T-helper 1 cell treated with Interleukin-12 subunit alpha and Interleukin-12 subunit beta and Interleukin-4 antibody, amounts not matched to agents 30 ng/mL and 1 ng/mL, for 36 hours (primary cell): ENCODE results near the gene C1GALT1. TPM values are rescaled to one million over a fixed set of nuclear protein-coding genes. Genes with fewer than 3 reads are reported as not detected.
"Not testable (repeated sequence)": the region's sequence is repeated elsewhere in the genome, so short reads cannot be mapped to it uniquely, and the experiment has no call there.

Experiments used
- intact Hi-C: fragments of 100-400 bp; cut with micrococcal nuclease; formaldehyde crosslinking; loops from one replicate; pipeline ENCODE4 v1.15.1; 2024
- total RNA-seq: library from RNA; stranded (reverse); gene quantifications from 2 replicates; pipeline ENCODE4 v1.2.3, GENCODE V29; 2022

Gene C1GALT1
- total RNA-seq, 1 donor from 2014 or later, result 54.9 TPM

DNA sequence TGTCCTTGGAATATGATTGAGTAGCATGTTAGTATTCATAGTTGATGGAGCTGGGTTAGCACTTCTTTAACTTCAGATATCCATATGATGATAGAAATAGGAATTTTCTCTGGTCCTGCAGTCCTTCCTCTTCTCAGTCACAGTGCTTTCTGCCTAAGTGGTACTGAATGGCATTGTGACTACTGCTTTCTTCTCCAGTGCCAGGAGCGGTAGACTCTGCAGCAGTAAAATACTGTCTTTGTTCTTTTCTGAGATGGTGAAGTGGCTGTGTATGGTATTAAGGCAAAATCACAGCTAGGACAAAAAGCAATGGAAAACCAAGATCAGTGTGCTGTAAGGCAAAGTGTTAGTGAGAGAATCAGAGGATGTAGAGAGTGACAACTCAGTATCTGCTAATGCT, 46.6 kb downstream of the C1GALT1 start:
- intact Hi-C loops, result no loop called here

DNA sequence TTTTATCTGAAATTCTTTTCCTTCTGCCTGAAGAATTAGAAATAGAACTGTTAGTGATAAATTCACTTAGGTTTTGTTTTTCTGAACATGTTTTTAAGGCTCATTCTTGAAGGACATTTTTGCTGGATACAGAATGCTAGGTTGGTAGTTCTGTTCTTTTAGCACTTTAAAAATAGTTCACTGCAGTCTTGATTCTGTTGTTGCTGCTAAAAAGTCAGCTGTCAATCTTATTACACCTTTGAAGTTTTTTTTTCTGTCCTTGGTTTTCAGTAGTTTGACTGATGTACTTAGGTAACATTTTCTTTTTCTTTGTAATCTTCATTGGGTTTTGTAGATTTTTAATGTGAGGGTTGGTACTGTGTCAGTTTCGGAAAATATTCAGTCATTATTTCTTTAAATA, 48.7 kb downstream of the C1GALT1 start:
- intact Hi-C loops, result no loop called here

DNA sequence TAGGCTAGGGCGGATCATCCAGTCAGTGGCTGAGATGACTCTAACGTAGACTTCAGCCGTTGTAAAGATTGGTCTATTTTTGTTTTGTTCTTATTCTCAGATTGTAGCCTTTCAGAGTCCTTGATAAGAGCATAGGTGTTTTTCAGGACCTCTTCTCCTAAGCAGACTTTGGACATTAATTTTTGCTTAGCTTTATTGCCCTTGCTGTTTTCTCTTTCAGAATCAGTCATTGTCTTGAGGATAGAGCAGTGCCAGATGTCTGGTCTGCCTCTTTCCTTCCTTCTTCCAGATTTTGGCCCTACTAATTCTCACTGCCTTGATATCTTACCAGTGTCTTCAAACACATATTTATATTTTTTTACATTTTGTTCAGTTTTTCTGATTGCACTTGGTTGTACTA, 49.5 kb downstream of the C1GALT1 start:
- intact Hi-C loops, result no loop called here

DNA sequence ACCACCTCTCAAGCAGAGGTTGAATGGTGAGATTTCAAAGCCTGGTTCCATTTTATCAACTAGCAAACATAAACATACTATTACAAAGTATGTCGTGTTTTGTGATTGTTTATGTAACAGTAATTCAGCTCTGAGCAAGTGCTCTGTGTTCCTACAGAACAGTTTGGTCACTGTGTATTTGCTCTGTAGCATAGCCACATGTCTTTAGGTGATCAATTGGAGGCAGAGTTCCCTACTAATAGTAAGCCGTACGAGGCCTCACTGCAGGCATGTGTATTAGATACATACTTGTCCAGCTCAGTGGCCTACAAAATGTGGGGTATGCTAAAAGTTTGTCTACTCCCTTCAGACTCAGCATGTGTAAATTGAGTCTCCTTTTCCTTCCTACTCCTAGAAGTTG, 53.0 kb downstream of the C1GALT1 start:
- intact Hi-C loops, result no loop called here

DNA sequence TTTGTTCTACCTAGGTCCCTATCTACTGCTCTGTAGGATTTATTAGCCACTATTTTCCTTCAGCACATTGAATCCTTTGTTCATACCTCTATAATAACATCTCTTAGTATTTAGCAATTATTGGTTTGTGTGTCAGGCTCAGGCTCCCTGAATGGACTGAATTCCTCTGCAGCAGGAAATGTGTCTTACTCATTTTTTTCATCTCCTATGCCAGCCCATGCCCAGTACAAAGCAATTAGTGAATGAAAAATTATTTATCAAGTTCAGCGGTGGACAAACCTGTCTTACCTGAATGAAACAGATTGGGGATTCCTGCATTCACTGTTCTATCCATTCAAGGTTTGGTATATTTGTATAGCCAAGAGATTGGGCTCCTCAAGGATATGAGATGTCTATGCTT, 53.7 kb downstream of the C1GALT1 start:
- intact Hi-C loops, result loop anchor here (2.0 kb wide), 1 partner anchor 45 kb away; no protein-coding TSS in a partner anchor

DNA sequence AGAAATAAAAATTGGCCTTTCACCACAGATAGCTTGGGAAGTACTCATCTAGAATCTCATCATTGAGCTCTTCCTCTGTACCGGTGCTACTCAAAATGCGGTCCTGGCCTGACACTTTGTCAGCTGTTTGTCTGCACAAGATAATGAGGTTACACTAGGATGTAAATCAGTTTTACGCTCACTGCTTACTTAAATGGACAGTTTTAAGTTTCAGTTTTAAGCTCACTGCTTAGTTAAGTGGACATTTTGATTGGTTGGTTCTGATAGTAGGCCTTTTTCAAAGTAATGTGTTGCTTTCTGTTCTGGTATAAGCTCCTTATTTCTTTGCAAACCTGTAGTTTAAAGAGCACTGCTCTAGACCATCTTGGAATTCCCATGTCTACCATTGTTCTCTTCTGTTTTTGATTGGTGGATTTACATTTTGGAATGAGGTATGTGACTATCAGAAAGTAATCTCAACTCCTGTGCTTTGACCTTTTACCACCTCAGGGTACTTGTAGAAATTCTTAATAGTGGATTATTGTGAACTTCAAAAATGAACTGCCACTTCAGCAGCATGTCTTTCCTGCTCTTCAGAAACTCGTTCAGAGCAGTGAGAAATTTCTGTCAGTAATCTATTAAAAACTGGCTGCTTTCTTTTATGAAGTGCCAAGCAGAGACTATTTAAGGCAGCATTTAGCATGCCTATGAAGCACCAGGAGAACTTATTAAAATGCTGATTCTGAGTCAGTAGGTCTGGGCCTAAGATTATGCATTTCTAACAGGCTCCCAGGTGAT, 55.0 kb downstream of the C1GALT1 start:
- intact Hi-C loops, result loop anchor here (2.0 kb wide), 1 partner anchor 43 kb away; no protein-coding TSS in a partner anchor

DNA sequence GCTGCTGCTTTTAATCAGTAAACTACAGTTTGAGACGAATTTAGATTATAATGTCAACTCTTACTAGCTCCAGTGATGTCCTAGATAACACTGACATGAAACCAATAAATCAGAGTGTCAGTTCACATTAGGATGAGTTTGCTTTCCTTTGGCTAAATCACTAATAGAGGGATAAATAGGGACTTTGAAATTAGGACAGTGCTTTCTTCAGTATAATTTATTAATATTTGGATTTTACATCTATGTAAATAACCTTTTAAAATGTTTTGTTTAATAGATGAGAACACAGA, 55.6 kb downstream of the C1GALT1 start:
- intact Hi-C loops, result loop anchor here (2.0 kb wide), 1 partner anchor 43 kb away; no protein-coding TSS in a partner anchor

DNA sequence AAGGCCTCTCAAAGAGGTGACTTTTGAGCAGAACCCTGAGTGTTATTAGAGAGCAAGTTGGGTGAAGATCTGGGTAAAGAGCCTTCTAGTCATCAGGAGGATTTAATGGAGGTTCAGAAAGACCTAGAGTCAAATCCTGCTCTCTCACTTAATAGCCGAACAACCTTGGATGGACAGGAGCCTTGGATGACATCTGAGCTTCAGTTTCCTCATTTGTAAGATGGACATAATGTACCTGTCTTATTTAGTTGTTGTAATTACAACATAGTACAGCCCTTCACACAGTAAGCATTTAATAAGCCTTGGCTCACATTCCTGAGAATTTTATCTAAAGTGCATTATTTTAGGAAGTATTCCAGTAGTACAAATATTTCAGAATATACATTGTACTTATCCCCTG, 57.0 kb downstream of the C1GALT1 start:
- intact Hi-C loops, result no loop called here

DNA sequence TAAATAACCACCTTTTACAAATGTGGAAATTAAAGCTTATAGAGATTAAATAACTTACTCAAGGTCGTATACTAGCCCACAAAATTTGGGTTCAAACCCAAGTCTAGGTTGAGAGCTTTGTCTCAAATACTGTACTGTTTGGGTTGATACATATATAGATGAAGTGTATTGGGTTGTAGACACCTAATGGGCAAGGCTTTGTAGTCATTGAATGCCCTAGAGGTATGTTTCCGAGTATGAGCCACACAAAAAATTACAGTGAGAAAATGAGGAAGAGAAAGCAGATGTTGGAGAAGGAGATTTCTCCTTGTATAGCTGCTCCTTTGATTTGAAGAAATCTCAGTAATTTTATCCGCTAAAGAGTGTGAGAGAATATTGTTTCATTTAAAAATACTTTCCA, 60.6 kb downstream of the C1GALT1 start:
- intact Hi-C loops, result loop anchor here (5.0 kb wide), 1 partner anchor 41 kb away; no protein-coding TSS in a partner anchor

DNA sequence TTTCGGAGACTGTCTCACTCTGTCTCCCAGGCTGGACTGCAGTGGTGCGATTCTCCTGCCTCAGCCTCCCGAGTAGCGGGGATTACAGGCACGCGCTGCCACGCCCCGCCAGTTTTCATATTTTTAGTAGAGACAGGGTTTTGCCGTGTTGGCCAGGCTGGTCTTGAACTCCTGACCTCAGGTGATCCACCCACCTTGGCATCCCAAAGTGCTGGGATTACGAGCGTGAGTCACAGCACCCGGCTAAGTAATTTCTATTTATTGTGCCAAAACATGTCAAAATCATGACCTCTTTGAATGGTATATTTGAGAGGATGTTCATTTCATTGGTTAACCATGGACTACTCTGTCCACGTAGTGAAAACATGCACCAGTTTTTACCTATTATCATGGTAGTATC, 62.9 kb downstream of the C1GALT1 start:
- intact Hi-C loops, result not testable (repeated sequence)

DNA sequence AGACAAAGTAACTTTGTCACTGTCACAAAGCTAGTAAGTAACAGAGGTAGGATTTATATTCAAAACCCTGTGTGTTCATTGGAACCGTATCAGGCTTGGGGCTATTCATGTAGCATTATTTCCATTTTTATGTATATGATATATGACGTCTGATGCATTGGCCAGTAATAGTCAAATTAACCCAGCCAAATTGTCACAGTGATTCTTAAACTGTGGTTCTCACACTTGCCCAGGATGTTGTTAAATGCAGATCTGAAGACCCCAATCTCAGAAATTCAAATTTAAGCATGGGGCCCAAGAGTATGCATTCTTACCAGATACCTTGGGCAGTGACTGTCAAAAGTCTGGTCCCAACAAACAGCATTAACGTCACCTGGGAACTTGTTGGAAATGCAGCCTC, 63.9 kb downstream of the C1GALT1 start:
- intact Hi-C loops, result no loop called here

DNA sequence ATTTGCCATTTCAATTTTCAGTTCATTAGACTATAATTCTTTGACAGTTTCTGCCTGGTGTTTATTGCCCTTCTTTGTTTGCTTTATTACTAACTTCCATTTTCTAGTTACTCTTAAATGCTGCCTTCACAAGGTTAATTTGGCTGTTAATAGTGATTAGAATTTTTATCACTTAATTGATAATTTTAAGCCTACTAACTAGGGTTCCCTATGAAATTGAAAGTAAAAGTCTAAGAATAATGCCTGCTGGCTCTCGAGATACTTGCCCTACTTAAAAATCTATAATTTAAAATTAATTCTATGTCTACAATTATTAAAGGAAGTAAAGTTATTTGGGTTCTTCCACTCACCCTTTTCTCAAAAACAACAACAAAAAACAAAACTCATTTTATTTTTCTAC, 65.3 kb downstream of the C1GALT1 start:
- intact Hi-C loops, result no loop called here

DNA sequence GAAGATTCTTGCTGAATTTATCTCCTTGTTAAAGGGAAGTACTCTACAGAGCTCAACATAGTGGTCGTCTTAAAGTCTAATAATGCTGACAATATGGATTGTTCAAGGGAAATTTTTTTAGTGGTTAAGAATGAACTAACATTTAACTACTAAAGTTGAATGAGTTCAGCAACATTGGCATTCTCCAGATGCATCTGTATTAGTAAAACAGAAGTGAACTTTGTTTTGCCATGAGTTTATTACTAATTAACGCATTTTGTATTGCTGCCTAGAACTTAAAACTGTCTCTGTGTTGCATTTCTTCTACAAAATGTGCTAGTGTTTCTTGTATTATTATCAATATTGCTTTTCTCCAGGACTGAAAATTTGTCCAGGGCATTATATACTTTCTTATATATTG, 67.5 kb downstream of the C1GALT1 start:
- intact Hi-C loops, result loop anchor here (1.0 kb wide), 1 partner anchor 28 kb away; no protein-coding TSS in a partner anchor

DNA sequence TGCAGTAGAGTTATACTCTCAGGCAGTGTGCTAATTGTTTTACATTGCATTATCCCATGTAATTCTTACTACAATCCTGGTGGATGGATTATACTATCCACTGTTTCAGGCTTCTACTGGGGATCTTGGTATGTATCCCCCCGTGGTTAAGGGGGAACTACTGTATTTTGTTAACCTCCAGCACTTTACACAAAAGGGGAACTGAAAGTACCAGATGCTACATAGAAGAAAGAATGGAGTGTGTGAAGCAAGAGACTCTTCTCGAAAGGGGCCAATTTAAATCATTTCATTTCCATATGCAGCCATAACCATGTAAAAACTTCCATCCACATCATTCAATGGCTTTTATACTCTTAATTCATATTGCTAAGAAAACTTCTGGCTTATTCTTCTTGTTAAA, 69.4 kb downstream of the C1GALT1 start:
- intact Hi-C loops, result no loop called here

DNA sequence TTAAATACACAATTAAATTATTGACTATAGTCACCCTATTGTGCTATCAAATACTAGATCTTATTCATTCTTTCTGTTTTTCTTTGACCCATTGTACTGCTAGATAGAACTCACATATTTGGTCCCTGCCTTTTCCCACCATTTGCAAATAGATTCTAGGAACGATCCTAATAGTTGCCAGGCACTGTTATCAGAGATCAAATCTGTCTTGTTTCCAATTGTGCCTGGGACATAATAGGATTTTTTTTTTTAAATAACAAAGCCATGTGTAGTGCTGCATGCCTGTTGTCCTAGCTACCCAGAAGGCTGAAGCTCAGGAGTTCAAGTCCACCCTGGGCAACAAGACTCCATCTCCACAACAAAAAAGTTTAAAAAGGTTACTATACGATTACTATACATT, 72.0 kb downstream of the C1GALT1 start:
- intact Hi-C loops, result no loop called here

DNA sequence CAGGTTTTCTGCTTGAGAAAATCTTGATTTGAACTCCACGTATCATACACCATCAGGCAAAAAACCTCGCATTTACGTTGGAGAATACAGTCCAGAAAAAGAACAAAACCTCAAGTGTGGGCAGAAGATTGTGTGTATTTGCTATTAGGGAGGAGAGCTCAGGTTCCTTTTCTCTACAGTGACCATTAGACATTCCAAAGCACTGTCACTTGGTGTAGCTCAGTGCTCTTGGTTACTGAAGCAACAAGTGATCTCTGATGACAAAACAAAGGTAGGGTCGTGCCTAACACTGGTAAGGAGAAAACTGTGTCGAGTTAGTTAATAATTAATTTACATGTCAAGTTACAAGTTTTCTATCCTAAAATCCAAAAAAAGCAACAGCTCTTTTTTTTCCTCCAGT, 72.6 kb downstream of the C1GALT1 start:
- intact Hi-C loops, result loop anchor here (5.0 kb wide), 3 partner anchors 548 to 872 kb away; partner anchors contain the start of genes GLCCI1 and ZNF12

DNA sequence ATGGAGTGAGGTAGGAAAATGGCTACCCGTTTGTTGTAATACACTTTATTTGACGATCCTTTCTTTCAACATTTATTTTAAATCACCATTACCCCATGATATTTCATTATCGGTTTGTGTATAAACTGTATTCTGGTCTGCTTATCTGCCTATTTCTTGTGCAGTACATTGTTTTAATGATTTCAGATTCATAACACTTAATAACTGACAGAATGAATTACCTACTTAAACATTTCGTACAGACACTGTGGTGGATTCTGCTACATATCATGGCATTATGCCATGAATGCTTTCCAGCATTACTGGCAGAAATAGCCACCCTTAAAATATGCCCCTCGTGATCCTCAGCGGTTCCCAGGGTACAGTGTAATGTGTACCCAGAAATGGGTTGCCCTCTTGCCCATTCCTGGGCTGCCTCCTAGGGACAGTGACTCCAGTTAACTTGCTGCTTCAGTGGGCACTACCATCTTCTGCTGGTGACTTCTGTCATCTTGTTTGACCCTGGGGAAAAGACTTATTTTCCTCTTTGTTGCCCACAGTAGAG, 74.5 kb downstream of the C1GALT1 start:
- intact Hi-C loops, result loop anchor here (5.0 kb wide), 3 partner anchors 550 to 870 kb away; partner anchors contain the start of genes GLCCI1 and ZNF12

DNA sequence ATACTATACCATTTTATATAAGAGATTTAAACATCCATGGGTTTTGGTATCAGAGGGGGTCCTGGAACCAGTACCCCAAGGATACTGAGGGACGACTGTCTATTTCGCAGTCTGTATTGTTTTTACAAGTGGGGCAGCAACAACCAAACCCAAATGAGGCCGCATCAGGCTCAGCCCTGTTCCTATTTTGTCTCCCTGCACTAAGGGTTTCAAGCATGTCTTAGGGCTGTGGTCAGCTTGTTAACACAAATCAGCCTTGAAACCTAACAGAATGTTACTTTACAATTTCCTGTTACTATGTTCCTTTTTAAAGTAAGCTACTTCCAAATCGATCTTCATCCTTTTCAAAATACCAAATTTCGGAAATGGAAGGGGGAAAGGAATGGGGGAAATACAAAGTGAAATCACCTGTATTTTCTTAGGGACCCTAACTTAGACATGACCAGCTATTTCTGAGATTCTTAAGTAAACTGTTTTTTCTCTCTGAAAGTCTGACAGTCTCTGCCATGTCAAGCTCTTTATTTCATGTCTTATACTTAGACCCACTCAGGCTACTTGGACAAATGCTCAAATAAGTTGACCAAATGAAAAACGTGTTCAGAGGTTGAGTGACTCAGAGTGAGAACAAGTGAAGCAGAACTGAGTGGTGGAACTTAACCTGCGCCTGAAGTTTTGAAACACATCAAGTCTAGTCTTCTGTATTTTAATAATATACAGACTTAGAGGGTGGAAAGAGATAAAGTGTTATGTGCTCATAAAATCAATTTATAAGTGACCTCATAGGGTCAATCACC, 75.8 kb downstream of the C1GALT1 start:
- intact Hi-C loops, result loop anchor here (1.0 to 5.0 kb wide), 10 partner anchors 65 to 869 kb away; partner anchors contain the start of genes C1GALT1, GLCCI1, MIOS and UMAD1

DNA sequence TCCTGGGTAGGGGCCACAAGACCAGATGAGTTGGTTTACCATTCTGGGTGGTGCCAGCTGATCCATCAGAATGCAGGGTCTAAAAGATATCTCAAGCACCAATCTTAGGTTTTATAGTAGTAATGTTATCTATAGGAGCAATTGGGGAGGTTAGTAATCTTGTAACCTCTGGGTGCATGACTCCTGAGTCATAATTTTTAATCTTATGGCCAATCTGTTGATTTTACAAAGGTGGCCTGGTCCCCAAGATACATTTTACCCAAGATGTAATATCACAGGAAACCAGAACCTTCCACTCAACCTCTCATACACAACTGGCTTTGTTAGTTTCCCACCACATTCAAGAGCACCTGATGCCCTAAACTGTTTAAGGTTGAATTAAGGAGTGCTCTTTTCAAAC, 79.5 kb downstream of the C1GALT1 start:
- intact Hi-C loops, result no loop called here

DNA sequence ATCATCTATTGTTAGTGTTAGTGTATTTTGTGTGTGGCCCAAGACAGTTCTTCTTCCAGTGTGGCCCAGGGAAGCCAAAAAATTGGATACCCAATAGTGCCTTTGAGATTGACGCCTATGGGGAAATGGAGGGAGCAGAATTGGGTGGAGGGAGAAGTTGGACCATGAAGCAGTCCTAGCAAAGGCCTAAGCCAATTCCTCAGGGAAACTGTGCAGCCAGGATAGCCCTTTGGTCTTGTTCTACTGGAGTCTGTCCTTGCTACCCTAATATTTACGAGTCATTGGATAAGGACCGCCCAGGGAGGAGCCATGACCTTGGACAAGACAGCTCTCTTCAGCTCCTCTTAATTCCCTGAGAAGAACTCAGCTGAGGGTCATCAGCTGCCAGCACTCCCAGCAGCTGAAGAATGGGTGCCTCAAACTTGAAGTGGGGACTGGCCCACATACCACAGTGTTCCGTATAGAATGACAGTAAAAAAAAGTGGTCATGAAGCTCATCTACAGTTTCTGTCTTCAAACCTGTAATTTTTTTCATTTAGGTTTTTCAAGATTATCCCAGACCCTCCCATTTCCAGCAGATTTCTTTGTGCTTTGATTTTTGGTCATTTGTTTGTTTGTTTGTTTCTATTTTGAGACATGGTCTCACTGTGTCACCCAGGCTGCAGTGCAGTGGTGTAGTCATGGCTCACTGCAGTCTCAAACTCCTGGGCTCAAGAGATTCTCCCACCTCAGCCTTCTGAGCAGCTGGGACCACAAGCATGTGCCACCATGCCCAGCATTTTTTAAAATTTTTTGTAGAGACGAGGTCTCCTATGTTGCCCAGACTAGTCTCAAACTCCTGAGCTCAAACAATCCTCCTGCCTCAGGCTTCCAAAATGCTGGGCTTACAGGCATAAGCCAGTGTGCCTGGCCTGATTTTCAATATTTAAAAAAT, 81.2 kb downstream of the C1GALT1 start:
- intact Hi-C loops, result no loop called here
